Lung (tissue), 12 donors: ENCODE data around the gene TGFBR2. TPM values are rescaled to one million over a fixed set of nuclear protein-coding genes. Genes with fewer than 3 reads are reported as not detected.

Source experiments
- ATAC-seq: fragments of 200-7000 bp; cut with Tn5 transposase; one replicate; pipeline ENCODE4 v1.9.1; 2020; ENCODE audit warnings: moderate number of reproducible peaks; ENCODE audit not compliant: insufficient read depth, low FRiP score
- DNase-seq, 3 donors: peaks; one replicate each; pipeline ENCODE4 v3.0.0-alpha.2; 2013 to 2017
- H3K27ac ChIP-seq, 2 donors: one replicate each; pipeline ENCODE4 v1.5.1; 2013; ENCODE audit warnings: mild to moderate bottlenecking in 2 of 2, moderate library complexity in 2 of 2, control low read depth in 1 of 2, inconsistent platforms in 1 of 2, low read depth in 1 of 2, low read length in 1 of 2
- H3K27me3 ChIP-seq, 3 donors: one replicate each; pipeline ENCODE4 v1.5.1; 2013; ENCODE audit warnings: low read length in 2 of 3; ENCODE audit not compliant: control insufficient read depth in 3 of 3, insufficient read depth in 3 of 3
- H3K36me3 ChIP-seq, 4 donors: one replicate each; pipeline ENCODE4 v1.5.1; 2013; ENCODE audit warnings: low read length in 4 of 4, mild to moderate bottlenecking in 1 of 4, moderate library complexity in 1 of 4; ENCODE audit not compliant: control insufficient read depth in 4 of 4, insufficient read depth in 4 of 4
- H3K4me1 ChIP-seq, 5 donors: one replicate each; pipeline ENCODE4 v1.5.1; 2013; ENCODE audit warnings: low read length in 5 of 5, mild to moderate bottlenecking in 2 of 5, moderate library complexity in 1 of 5; ENCODE audit not compliant: control insufficient read depth in 5 of 5, insufficient read depth in 5 of 5
- H3K4me3 ChIP-seq: one replicate; pipeline ENCODE4 v1.5.1; 2013; ENCODE audit warnings: mild to moderate bottlenecking, control low read depth, moderate library complexity
- H3K9ac ChIP-seq, 2 donors: one replicate each; pipeline ENCODE4 v1.5.1; 2013; ENCODE audit warnings: low read length in 2 of 2, control low read depth in 1 of 2; ENCODE audit not compliant: insufficient read depth in 1 of 2
- H3K9me3 ChIP-seq, 4 donors: one replicate each; pipeline ENCODE4 v1.5.1; 2013; ENCODE audit warnings: low read length in 3 of 4, mild to moderate bottlenecking in 1 of 4, moderate library complexity in 1 of 4; ENCODE audit not compliant: control insufficient read depth in 4 of 4, insufficient read depth in 3 of 4
- WGBS, 2 donors: extraction: QIAGEN DNeasy Blood & Tissue Kit; methylation state at CpG; one replicate each; pipeline ENCODE4 v1.1.7; 2013; 5-methylcytosine and 5-hydroxymethylcytosine counted together
- polyA plus RNA-seq, 2 donors: library from polyadenylated mRNA; stranded (reverse); fragments of 200-250 nt; gene quantifications; one replicate each; pipeline ENCODE4 v1.2.1, GENCODE V29; 2013
- total RNA-seq, 2 donors: library from RNA; depleted of rRNA in 1 of 2; stranded (reverse); fragments of >200 nt in 1 of 2; gene quantifications; one replicate each; pipeline ENCODE4 v1.2.1, GENCODE V29; 2014 to 2021
- TF ChIP-seq, protein P1 (sequence below): IDR thresholded peaks from 2 replicates; pipeline ENCODE4 v1.5.1; 2012; ENCODE audit warnings: mild to moderate bottlenecking; ENCODE audit errors: control extremely low read depth, extremely low read depth
- donor health status: control.
- donor health status: control.
- donor health status: Bipolar disorder and iron deficiency.
- donor health status: healthy.
- donor health status: DM: yes; HTN: yes; CAD: no.

Gene TGFBR2
- total and polyA plus RNA-seq, 4 donors = 31.1 to 232 (median 163) TPM

DNA sequence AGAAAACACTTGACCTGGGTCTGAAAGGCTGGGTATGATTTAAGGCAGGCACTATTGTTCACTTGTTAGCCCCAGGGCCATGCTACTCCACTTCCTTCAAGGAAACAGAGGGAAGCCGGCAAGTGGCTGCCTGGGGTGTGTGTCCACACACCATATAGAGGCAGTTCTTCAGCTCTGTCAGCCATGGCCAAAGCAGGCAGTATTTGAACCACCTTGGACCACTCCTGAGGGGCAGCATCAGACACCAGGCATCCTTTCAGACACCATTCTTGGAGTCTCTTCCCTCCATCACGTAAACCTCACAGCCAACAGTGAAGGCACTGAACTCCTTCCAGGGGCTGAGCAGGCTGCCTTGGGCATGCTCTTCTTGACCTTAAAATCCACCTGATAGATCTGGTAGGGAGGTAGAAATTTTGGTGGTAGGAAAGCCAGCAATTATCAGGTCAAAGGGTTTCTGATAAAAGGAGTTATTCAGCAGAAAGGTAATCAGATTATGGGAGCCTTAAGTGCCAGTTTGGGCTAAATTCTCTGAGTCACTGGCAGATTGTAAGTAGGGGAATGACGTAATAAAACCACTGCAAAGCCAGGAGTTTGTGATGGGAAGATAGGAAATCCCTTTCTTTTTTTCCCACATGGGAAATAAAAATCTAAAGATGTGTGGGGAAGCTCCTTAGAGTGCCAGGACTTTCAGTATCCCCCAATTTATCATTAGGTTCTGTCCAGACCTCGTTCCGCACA is 20.2 kb downstream of the TGFBR2 start:
- Histone ChIP-seq H3K4me1 (peaks cover 0 to 63% (median 6%) of the 10 kb centered on the region in 5 donors), H3K9ac (no peak overlapping the region), H3K27me3 (no peaks in the 10 kb centered on the region), H3K9me3 (no peaks in the 10 kb centered on the region), H3K36me3 (peaks cover 1 to 11% (median 5%) of the 10 kb centered on the region in 4 donors), H3K27ac (peak overlapping the region; percentile 41 to 85), H3K4me3 (no peak overlapping the region)
- 68 to 70% methylated on average over 5 of the region's 5 CpGs for WGBS, 2 donors
- DNase-seq (no peak), ATAC-seq (no peak)
- TF ChIP-seq, protein P1, sequence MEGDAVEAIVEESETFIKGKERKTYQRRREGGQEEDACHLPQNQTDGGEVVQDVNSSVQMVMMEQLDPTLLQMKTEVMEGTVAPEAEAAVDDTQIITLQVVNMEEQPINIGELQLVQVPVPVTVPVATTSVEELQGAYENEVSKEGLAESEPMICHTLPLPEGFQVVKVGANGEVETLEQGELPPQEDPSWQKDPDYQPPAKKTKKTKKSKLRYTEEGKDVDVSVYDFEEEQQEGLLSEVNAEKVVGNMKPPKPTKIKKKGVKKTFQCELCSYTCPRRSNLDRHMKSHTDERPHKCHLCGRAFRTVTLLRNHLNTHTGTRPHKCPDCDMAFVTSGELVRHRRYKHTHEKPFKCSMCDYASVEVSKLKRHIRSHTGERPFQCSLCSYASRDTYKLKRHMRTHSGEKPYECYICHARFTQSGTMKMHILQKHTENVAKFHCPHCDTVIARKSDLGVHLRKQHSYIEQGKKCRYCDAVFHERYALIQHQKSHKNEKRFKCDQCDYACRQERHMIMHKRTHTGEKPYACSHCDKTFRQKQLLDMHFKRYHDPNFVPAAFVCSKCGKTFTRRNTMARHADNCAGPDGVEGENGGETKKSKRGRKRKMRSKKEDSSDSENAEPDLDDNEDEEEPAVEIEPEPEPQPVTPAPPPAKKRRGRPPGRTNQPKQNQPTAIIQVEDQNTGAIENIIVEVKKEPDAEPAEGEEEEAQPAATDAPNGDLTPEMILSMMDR = no peak

DNA sequence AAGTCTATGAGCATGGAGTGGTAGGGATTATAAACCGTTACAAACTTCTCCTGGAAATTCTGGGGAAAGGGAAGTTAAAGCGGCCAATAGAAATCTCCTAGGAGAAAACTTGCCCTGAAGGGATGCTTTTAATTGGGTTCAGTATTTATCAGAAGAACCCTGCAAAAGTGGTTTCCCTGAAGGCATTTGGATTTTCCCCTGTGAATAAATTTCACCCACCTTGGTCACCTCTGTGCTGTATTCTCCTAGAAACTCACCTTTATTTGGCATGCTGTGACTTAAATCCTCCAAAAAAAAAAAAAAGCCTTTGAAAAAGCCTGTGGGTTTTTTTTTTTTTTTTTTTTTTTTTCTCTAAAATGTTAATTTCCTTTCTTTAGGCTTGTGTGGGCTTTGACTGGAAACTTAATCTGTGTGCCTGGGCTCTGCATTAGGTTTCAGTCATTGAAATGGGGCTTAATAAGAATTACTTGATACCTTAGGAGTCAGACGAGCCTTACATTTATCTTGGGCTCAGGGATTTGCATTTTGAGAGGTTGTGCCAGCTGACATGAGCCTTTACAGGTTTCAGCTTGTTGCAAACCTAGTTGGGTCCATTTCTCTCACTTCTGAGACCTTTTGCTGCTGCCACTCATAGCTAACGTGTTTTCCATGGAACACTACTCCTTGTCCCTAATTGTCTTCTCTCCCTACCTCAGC is 22.0 kb downstream of the TGFBR2 start:
- peak overlapping the region; percentile 42 to 85 for H3K27ac ChIP-seq
- no peak overlapping the region for H3K4me3 ChIP-seq
- H3K9me3 ChIP-seq = no peaks in the 10 kb centered on the region
- no peaks in the 10 kb centered on the region for H3K27me3 ChIP-seq
- H3K36me3 ChIP-seq = peaks cover 0 to 11% (median 6%) of the 10 kb centered on the region in 4 donors
- TF ChIP-seq, protein P1 = no peak
- no peak overlapping the region for H3K9ac ChIP-seq
- no peak for DNase-seq
- 74% methylated on average over 4 of the region's 4 CpGs for WGBS, 2 donors
- peaks cover 0 to 67% (median 14%) of the 10 kb centered on the region in 5 donors for H3K4me1 ChIP-seq
- ATAC-seq = no peak

DNA sequence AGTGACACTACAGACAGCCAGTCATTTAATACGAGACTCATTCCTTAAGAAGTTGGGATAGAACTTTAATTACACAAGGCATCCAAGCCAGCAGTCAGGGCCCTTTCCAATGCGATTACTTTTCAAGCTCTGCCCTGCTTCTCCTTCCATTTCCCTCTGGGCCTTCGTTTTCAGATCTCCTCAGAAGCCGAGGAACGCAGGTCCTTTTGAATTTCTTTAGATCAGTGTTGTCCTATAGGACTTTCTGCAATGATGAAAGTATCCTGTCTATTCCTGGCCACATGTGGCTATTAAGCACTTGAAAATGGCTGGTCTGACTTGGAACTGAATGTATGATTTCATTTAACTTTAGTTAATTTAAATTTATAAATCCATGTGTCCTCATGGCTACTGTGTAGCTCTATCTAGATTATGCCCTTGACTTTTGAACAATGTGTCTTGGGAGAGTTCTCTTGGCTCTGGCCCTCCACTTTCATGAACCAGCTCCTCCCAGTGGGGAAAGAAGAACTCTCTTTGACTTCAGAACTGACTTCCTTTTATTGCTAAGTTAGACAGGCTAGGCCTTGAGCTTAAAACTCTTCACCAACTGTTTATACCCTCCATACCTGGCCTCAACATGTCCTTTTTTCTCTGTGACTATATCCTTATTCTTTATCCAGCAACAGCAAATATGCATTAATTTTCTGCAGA is 22.6 kb downstream of the TGFBR2 start:
- Histone ChIP-seq H3K9ac (no peak overlapping the region), H3K9me3 (no peaks in the 10 kb centered on the region), H3K36me3 (peaks cover 0 to 8% (median 5%) of the 10 kb centered on the region in 4 donors), H3K4me3 (no peak overlapping the region), H3K4me1 (peaks cover 0 to 67% (median 14%) of the 10 kb centered on the region in 5 donors), H3K27me3 (no peaks in the 10 kb centered on the region), H3K27ac (peak overlapping the region; percentile 42 to 85)
- no peak for DNase-seq
- 67 to 81% methylated on average over 5 of the region's 5 CpGs for WGBS, 2 donors
- TF ChIP-seq, protein P1 = no peak
- ATAC-seq = no peak
